HG03097 (cell line): ENCODE results near the gene OR2AK2.

Experiments used
- ATAC-seq: cut with Tn5 transposase; IDR thresholded peaks from one replicate; pipeline ENCODE4 v1.9.1; 2021; ENCODE audit not compliant: unreplicated experiment, low FRiP score

OR2AK2 gene

DNA sequence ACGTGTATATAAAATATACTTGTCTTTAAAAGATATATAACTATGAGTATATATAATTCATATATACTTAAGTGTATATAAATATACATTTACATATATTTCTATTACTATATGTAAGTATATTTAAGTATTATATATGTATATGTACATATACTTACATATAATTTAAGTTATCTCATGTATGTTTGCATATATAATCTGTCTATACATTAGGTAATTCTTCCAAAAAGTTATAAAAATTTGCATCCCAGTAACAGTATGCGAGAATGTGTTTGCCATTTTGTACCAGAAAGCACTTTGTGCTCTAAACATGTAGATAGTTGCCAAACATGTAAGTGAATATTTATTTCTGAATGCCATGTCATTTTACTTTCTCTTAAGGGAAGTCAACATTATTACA lies at the start of gene OR2AK2:
Gene OR2AK2 (plus strand): TSS at position 301 of the 400 bp plus-strand sequence. CDS start 144 bp downstream, outside the sequence.
- no peak for ATAC-seq

DNA sequence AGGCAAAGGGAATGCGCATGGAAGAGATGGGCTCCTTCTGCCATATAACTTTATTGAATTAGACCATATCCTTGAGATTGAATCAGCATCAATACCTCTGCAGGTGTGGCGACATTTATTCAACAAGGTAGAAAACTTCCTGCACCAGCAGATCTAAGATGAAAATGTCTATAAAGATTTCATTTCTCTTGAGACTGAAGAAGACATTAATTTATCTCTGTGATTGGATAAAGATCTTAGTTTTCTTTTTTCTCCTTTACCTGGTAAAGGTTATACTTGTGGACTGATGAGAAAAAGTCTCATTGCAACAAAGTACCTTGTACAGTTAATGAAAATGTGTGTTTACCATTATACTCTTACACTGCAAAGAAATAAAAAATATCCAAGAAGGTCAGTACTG lies 45.1 kb upstream of the OR2AK2 start, which contains the start of gene OR2T8:
Gene OR2T8 (plus strand): TSS at position 301 of the 400 bp plus-strand sequence. CDS start 766 bp downstream, outside the sequence.
- ATAC-seq, result no peak

- ATAC-seq, result no peak
Measured at GRCh38 chr1:247923941-247924340, 41.1 kb upstream of the OR2AK2 start.

DNA sequence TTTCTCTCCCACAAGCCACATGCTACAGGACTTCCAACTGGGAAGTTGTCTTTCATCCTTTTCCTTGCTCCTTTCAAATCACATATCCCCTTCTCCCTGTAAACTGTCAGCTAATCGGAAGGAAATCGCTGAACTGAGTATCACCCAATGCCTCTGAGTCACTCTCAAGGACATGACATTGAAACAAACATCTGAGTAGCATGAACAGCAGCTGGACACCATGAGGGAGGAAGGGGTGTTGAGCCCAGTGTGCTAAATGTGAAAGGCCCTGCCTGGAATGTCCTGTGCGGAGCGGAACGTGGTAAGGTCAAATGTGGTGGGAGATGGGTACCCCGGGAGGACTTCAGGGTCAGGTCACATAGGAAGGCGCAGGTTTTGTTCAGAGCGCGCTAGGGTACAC lies 40.2 kb upstream of the OR2AK2 start, which contains the start of gene OR2AJ1:
Gene OR2AJ1 (plus strand): TSS at position 22 of the 400 bp plus-strand sequence. CDS start 8,880 bp downstream, outside the sequence.
- no peak for ATAC-seq

DNA sequence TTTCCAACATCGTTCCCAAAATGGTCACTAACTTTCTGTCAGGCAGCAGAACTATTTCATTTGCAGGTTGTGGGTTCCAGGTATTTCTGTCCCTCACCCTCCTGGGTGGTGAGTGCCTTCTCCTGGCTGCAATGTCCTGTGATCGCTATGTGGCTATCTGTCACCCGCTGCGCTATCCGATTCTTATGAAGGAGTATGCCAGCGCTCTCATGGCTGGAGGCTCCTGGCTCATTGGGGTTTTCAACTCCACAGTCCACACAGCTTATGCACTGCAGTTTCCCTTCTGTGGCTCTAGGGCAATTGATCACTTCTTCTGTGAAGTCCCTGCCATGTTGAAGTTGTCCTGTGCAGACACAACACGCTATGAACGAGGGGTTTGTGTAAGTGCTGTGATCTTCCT lies 31.0 kb upstream of the OR2AK2 start:
- no peak for ATAC-seq

GRCh38 chr1:247935781-247936180 lies 29.3 kb upstream of the OR2AK2 start:
- ATAC-seq, result no peak

GRCh38 chr1:247936415-247936814 lies 28.6 kb upstream of the OR2AK2 start:
- ATAC-seq, result no peak

DNA sequence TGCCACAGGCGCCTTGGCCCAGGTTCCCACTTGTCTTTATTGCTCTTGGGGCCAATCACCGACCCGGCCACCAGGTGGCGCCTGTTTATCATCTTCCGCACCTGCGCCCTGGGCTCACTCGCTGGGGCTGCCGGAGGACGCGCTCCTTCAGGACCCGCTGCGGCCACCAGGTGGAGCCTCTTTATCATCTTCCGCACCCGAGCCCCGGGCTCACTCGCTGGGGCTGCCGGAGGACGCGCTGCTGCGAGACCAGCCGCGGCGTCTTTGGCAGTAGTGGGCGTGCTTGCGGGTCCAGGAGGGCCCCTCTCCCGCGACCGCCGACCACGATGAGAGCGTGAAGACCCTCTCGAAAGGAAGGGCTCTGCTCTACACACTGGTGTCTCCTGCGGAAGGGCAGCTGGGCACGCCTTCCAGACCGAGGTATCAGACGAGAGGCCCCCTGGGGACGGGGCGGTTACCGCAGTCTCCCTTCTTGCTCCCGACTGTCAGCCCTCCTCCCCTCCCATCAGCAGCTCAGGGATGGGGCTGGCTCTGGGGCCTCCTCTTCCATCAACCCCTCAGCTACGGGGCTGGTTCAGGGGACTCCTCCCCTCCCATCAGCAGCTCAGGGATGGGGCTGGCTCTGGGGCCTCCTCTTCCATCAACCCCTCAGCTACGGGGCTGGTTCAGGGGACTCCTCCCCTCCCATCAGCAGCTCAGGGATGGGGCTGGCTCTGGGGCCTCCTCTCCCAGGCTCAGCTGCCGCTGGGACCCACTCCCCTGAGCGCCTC lies 27.9 kb upstream of the OR2AK2 start:
- peak; percentile 100 for ATAC-seq

GRCh38 chr1:247942624-247943023 lies 22.4 kb upstream of the OR2AK2 start:
- no peak for ATAC-seq

GRCh38 chr1:247948558-247948957 lies 16.5 kb upstream of the OR2AK2 start, which contains the start of gene OR2L8:
Gene OR2L8, plus strand, starts transcription at chr1:247948858. Its CDS starts 0 bp downstream, at chr1:247948858.
- no peak for ATAC-seq

DNA sequence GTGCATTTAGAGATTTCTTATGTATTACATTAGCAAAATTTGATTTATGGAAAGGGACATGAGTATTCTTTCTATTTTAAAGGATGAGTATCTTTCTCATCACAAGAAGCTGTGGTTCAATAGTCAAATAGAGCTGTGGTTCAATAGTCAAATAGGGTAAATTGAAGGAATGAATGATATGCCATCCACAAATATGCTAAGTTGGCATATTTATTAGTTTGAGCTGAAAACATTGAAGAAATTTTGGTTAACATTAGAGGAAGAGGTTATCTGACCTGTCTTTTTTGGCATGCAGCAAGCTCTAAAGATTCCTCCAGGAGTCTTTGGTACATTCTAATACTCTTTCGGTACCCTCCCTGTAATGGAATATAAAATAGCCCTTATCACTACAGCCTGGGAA lies 11.6 kb upstream of the OR2AK2 start:
- ATAC-seq, result no peak

- no peak for ATAC-seq
Measured at GRCh38 chr1:247961791-247962190, 3.2 kb upstream of the OR2AK2 start.

DNA sequence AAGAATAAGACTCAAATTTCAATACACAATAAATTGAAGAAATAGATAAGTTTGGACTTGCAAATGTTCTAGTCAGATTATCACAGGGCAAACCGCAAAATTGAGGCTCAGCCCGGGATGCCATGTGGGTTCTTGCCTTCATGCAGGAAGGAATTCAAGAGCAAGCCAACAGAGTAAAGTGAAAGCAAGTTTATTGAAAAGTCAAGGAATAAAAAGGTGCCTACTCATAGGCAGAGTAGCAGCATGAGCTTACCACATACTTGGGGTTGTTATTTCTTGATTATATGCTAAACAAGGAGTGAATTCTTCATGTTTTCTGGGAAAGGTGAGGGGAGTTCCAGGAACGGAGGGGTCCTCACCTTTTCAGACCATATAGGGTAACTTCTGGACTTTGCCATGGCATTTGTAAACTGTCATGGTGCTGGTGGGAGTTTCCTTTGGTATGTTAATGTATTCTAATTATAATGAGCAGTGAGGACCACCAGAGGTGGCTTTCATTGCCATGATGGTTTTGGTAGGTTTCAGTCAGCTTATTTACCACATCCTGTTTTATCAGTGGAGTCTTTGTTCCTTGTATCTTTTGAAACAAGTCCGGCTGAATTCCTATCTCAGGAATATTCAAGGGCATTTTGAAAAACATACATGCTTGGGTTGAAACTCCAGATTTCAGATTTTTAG lies 2.0 kb upstream of the OR2AK2 start:
- no peak for ATAC-seq

DNA sequence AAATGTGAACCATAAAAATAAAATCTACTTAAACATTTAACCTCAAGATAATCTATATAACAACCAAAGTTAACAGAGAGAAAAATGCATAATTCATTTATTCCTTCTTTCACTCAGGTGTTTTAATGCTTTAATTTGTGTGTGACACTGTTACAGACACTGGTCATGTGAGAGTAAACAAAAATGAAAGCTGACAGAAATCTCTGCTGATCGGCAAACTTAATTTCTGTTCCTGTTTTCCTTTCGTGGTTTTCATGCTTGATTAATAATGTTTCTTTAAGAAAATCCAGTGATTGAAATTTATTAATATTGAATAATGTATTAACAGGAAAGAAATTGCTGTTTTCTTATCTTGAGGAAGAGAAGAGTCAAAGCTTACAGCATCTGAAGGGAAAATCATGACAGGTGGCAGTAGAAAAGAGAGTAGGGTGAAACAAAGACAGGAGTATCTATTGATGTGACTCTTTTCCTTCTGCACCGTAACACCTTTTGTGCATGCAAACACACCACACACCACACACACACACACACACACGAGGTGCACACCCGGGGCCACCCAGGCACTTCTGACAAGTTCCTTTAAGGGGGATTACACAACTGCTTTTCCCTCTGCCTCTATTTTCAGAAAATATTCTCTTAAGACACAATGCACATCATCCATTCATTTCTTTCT lies 1.6 kb downstream of the OR2AK2 start:
- ATAC-seq, result peak; percentile 90

DNA sequence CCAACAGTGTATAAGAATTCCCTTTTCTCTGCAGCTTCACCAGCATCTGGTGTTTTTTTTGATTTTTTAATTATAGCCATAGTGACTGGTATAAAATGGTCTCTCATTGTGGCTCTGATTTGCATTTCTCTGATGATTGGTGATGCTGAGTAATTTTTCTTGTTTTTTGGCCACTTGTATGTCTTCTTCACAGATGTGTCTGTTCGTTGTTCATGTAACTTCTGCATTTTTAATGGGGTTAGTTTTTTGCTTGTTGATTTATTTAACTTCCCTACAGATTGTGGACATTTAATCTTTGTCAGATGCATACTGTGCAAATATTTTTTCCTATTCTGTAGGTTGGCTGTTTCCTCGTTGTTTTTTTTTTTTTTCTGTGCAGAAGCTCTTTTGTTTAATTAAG lies 28.0 kb downstream of the OR2AK2 start:
- ATAC-seq, result no peak

DNA sequence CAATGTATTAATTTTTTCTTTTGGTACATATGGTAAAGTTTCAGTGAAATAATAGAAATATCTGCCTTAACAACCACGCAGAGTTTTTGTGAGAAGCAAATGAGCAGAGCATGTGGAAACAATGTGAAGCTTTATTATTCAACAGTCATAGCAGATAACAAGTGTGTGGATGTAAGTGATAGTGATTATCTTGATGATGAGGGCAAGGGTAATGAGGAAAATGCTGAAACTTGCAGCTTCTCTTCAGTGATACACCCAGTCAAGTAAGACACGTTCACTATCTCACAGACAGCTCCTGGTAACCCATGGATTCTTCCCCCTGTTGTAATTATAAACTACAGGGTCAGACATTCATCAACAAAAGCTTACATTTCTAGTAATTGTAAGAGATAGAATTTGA lies 33.8 kb downstream of the OR2AK2 start:
- no peak for ATAC-seq

DNA sequence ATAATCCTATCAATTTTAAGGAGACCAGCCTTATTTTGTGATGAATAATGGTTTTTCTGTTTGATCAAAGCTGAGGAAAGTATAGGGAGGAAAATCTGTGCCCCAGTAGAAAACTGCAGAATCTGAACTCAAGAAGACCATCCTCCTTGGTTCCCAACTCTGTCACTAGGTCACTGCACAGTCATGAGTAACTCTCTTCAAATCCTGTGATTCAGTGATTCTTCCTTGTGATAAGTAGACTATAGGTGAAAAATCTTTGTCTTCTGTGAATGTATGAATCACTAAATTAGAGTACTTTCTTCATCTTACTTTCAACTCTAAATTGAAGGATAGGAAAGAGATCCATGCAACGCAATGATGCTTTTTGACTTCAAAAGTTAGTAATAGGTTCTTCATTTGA lies 35.1 kb downstream of the OR2AK2 start:
- no peak for ATAC-seq

GRCh38 chr1:248007778-248008177 lies 42.7 kb downstream of the OR2AK2 start:
- no peak for ATAC-seq

- no peak for ATAC-seq
Measured at GRCh38 chr1:248009681-248010080, 44.6 kb downstream of the OR2AK2 start.

GRCh38 chr1:248013229-248013710 lies 48.2 kb downstream of the OR2AK2 start, which contains the start of gene OR2L5:
Gene OR2L5, plus strand, starts transcription at chr1:248013660. Its CDS starts 8,288 bp downstream, at chr1:248021948.
- no peak for ATAC-seq

GRCh38 chr1:248015803-248016202 lies 50.8 kb downstream of the OR2AK2 start:
- no peak for ATAC-seq
